ACHN (cell line): ENCODE data around the gene TMEM156.
"Not testable (repeated sequence)": the region's sequence is repeated elsewhere in the genome, so short reads cannot be mapped to it uniquely, and the experiment has no call there.

Experiments
- DNase-seq: peaks from one replicate; pipeline ENCODE4 v3.0.0-alpha.2; 2015
- in situ Hi-C: cut with HindIII; loops from 2 replicates; pipeline ENCODE4 v1.10.0; 2017; ENCODE audit warnings: low sequenced_read_pairs, low pct_ligation_motif_present, low pct_unique_long_range_greater_than_20kb

The TMEM156 gene

GRCh38 chr4:38943343-38943742 is 88.9 kb downstream of the TMEM156 start:
- no peak for DNase-seq
- in situ Hi-C loops = no loop called here

GRCh38 chr4:38941906-38942305 is 90.3 kb downstream of the TMEM156 start:
- in situ Hi-C loops, DNase-seq: not testable (repeated sequence)

GRCh38 chr4:38940476-38940875 is 91.7 kb downstream of the TMEM156 start:
- no peak for DNase-seq
- in situ Hi-C loops = no loop called here

GRCh38 chr4:38939165-38939564 is 93.0 kb downstream of the TMEM156 start:
- DNase-seq = no peak
- in situ Hi-C loops = no loop called here

- in situ Hi-C loops = no loop called here
- no peak for DNase-seq
These were observed 96.7 kb downstream of the TMEM156 start for GRCh38 chr4:38935391-38936073.

- no peak for DNase-seq
- in situ Hi-C loops = no loop called here
These were observed 101.1 kb downstream of the TMEM156 start for GRCh38 chr4:38931125-38931524.

- in situ Hi-C loops = no loop called here
- DNase-seq = no peak
These were observed 101.5 kb downstream of the TMEM156 start for GRCh38 chr4:38930707-38931106.

GRCh38 chr4:38930204-38930603 is 102.0 kb downstream of the TMEM156 start:
- in situ Hi-C loops = no loop called here
- no peak for DNase-seq

GRCh38 chr4:38928974-38929373 is 103.2 kb downstream of the TMEM156 start:
- no peak for DNase-seq
- in situ Hi-C loops = no loop called here

- DNase-seq = no peak
- in situ Hi-C loops = no loop called here
These were observed 103.6 kb downstream of the TMEM156 start for GRCh38 chr4:38928568-38928967.

- in situ Hi-C loops = no loop called here
These were observed 105.3 kb downstream of the TMEM156 start for GRCh38 chr4:38926896-38927295.

GRCh38 chr4:38925492-38926413 is 106.5 kb downstream of the TMEM156 start:
- DNase-seq = no peak
- in situ Hi-C loops = no loop called here

More at GRCh38 chr4:38926896-38927295, 105.3 kb downstream of the TMEM156 start:
- no peak for DNase-seq

- DNase-seq = no peak
- in situ Hi-C loops = no loop called here
These were observed 107.9 kb downstream of the TMEM156 start for GRCh38 chr4:38924353-38924752.

GRCh38 chr4:38923746-38924145 is 108.5 kb downstream of the TMEM156 start:
- peak; percentile 76 for DNase-seq
- in situ Hi-C loops = no loop called here

GRCh38 chr4:38921151-38921550 is 111.1 kb downstream of the TMEM156 start:
- no peak for DNase-seq
- in situ Hi-C loops = no loop called here

- in situ Hi-C loops = no loop called here
- DNase-seq = no peak
These were observed 111.5 kb downstream of the TMEM156 start for GRCh38 chr4:38920677-38921076.

- DNase-seq = no peak
- in situ Hi-C loops = no loop called here
These were observed 112.0 kb downstream of the TMEM156 start for GRCh38 chr4:38920186-38920585.

GRCh38 chr4:38919494-38919893 is 112.7 kb downstream of the TMEM156 start:
- in situ Hi-C loops = no loop called here
- DNase-seq = no peak

GRCh38 chr4:38917481-38918025 is 114.7 kb downstream of the TMEM156 start:
- DNase-seq = no peak
- in situ Hi-C loops = no loop called here
